ENCODE data around the gene KDM1B. TPM values are rescaled to one million over a fixed set of nuclear protein-coding genes. Genes with fewer than 3 reads are reported as not detected.

Gene KDM1B
- total and polyA plus RNA-seq, 9 of the 15 experiments (the other 6 are each of a cell fraction or from before 2014, with no cell fraction given), result 1.4 to 58.9 (median 36.3) TPM

DNA sequence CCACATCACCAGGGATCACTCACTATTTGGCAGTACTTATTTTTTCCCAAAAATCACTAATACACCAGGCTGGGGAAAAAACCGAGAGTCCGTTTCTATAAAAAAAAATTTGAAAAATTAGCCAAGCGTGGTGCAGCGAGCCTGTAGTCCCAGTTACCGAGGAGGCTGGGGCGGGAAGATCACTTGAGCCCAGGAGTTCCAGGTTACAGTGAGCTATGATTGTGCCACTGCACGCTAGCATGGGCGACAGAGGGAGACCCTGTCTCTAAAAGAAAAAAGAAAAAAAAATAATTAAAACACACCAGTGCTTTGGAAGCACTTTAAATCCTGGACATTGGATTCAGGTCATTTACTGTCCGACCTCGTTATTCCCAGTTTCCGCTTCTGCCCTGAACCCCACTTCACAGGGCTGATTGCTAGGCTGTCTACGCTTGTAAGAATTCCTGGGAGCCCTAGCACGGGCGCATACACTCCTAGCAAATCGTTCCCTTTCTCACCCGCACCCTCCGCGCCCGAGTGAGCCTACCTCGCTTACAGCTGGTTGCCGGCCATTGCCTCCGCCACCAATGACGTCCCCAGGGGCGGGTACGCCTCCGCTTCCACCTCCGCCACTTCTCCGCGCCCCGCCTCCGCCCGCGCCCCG lies 594 bp upstream of the KDM1B start, which contains the start of gene TPMT (continued):
- TF ChIP-seq, protein P1, sequence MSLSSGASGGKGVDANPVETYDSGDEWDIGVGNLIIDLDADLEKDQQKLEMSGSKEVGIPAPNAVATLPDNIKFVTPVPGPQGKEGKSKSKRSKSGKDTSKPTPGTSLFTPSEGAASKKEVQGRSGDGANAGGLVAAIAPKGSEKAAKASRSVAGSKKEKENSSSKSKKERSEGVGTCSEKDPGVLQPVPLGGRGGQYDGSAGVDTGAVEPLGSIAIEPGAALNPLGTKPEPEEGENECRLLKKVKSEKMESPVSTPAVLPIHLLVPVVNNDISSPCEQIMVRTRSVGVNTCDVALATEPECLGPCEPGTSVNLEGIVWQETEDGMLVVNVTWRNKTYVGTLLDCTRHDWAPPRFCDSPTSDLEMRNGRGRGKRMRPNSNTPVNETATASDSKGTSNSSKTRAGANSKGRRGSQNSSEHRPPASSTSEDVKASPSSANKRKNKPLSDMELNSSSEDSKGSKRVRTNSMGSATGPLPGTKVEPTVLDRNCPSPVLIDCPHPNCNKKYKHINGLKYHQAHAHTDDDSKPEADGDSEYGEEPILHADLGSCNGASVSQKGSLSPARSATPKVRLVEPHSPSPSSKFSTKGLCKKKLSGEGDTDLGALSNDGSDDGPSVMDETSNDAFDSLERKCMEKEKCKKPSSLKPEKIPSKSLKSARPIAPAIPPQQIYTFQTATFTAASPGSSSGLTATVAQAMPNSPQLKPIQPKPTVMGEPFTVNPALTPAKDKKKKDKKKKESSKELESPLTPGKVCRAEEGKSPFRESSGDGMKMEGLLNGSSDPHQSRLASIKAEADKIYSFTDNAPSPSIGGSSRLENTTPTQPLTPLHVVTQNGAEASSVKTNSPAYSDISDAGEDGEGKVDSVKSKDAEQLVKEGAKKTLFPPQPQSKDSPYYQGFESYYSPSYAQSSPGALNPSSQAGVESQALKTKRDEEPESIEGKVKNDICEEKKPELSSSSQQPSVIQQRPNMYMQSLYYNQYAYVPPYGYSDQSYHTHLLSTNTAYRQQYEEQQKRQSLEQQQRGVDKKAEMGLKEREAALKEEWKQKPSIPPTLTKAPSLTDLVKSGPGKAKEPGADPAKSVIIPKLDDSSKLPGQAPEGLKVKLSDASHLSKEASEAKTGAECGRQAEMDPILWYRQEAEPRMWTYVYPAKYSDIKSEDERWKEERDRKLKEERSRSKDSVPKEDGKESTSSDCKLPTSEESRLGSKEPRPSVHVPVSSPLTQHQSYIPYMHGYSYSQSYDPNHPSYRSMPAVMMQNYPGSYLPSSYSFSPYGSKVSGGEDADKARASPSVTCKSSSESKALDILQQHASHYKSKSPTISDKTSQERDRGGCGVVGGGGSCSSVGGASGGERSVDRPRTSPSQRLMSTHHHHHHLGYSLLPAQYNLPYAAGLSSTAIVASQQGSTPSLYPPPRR (CRISPR knock-in tag; IDR thresholded peaks at IDR 0.05; ENCODE audit: borderline replicate concordance), result no peak
- TF ChIP-seq, protein P2, sequence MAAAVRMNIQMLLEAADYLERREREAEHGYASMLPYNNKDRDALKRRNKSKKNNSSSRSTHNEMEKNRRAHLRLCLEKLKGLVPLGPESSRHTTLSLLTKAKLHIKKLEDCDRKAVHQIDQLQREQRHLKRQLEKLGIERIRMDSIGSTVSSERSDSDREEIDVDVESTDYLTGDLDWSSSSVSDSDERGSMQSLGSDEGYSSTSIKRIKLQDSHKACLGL (CRISPR knock-in tag; IDR thresholded peaks at IDR 0.05; ENCODE audit: borderline replicate concordance, poor library complexity, severe bottlenecking), result no peak
- no peak for TF ChIP-seq RUNX1 (IDR thresholded peaks at IDR 0.05; ENCODE audit: low read depth)
- no peak for TF ChIP-seq TEAD1 (CRISPR knock-in tag; IDR thresholded peaks at IDR 0.05)
- no peak for TF ChIP-seq MECOM (CRISPR knock-in tag; IDR thresholded peaks at IDR 0.05)
- TF ChIP-seq KLF16 (IDR thresholded peaks at IDR 0.05), result no peak
- TF ChIP-seq SP1 (CRISPR knock-in tag; IDR thresholded peaks at IDR 0.05), result no peak
- TF ChIP-seq POLR2AphosphoS5 (IDR thresholded peaks at IDR 0.05; ENCODE audit: control insufficient read depth, insufficient read depth, low read depth, low read length), result peak; percentile 64
- TF ChIP-seq, protein P3, sequence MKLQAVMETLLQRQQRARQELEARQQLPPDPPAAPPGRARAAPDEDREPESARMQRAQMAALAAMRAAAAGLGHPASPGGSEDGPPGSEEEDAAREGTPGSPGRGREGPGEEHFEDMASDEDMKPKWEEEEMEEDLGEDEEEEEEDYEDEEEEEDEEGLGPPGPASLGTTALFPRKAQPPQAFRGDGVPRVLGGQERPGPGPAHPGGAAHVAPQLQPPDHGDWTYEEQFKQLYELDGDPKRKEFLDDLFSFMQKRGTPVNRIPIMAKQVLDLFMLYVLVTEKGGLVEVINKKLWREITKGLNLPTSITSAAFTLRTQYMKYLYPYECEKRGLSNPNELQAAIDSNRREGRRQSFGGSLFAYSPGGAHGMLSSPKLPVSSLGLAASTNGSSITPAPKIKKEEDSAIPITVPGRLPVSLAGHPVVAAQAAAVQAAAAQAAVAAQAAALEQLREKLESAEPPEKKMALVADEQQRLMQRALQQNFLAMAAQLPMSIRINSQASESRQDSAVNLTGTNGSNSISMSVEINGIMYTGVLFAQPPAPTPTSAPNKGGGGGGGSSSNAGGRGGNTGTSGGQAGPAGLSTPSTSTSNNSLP (IDR thresholded peaks at IDR 0.05; ENCODE audit: borderline replicate concordance, low read depth, low read length), result no peak
- TF ChIP-seq ZNF780A (CRISPR knock-in tag; IDR thresholded peaks at IDR 0.05), result no peak
- TF ChIP-seq ZC3H11A (IDR thresholded peaks at IDR 0.05; ENCODE audit: low read depth, low read length), result no peak
- peak; percentile 70 for TF ChIP-seq SMAD1 (IDR thresholded peaks at IDR 0.05; ENCODE audit: low read depth, low read length, partially characterized antibody)
- no peak for TF ChIP-seq MEF2D (tag; conservative IDR thresholded peaks at IDR 0.05; ENCODE audit: low read depth)
- peak; percentile 85 for TF ChIP-seq SMARCA4 (IDR thresholded peaks at IDR 0.05)
- TF ChIP-seq, protein P4, sequence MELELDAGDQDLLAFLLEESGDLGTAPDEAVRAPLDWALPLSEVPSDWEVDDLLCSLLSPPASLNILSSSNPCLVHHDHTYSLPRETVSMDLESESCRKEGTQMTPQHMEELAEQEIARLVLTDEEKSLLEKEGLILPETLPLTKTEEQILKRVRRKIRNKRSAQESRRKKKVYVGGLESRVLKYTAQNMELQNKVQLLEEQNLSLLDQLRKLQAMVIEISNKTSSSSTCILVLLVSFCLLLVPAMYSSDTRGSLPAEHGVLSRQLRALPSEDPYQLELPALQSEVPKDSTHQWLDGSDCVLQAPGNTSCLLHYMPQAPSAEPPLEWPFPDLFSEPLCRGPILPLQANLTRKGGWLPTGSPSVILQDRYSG (tag; conservative IDR thresholded peaks at IDR 0.05; ENCODE audit: low read depth), result no peak
- TF ChIP-seq KLF10 (CRISPR knock-in tag; IDR thresholded peaks at IDR 0.05), result no peak
- peak; percentile 67 for TF ChIP-seq CREB1 (IDR thresholded peaks at IDR 0.05)
- peak; percentile 62; the same call in 1 of the 2 replicates for TF ChIP-seq CREB1 (CRISPR knock-in tag; IDR thresholded peaks at IDR 0.05)
- TF ChIP-seq, protein P5, sequence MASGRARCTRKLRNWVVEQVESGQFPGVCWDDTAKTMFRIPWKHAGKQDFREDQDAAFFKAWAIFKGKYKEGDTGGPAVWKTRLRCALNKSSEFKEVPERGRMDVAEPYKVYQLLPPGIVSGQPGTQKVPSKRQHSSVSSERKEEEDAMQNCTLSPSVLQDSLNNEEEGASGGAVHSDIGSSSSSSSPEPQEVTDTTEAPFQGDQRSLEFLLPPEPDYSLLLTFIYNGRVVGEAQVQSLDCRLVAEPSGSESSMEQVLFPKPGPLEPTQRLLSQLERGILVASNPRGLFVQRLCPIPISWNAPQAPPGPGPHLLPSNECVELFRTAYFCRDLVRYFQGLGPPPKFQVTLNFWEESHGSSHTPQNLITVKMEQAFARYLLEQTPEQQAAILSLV (tag; IDR thresholded peaks at IDR 0.05), result no peak

Measured in K562 (cell line).